ENCODE data around the gene ZNF423.

DNA sequence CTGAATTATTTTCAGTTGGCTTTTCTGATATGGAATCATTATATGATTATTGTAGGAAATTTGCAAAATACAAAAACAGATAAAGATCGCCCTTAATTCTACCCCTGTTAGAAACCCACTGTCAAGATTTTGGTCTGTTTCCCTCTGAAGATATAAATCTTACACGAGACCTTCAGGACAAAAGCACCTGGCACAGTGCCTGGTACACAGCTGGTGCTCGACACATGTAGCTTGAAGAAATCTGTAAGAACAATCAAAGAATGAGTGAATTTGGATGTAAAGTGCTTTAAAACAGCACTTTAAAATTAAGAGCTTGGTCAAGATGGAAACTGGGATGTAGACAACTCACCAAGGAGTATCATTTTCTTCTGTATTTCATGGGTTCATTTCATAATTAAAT is 301.2 kb downstream of the ZNF423 start:
- no peak for TF ChIP-seq POLR2AphosphoS5 (IDR thresholded peaks at IDR 0.05; ENCODE audit: low read depth, low read length)
- no peak for TF ChIP-seq TAF1 (IDR thresholded peaks at IDR 0.05; ENCODE audit: borderline replicate concordance, insufficient read depth, low read length)
- no peak for TF ChIP-seq SIN3A (IDR thresholded peaks at IDR 0.05; ENCODE audit: borderline replicate concordance, insufficient read depth, low read length)

All from PFSK-1 (cell line).